ENCODE measurements around the gene GLG1.
"Not testable (repeated sequence)": the region's sequence is repeated elsewhere in the genome, so short reads cannot be mapped to it uniquely, and the experiment has no call there.

GLG1 gene

DNA sequence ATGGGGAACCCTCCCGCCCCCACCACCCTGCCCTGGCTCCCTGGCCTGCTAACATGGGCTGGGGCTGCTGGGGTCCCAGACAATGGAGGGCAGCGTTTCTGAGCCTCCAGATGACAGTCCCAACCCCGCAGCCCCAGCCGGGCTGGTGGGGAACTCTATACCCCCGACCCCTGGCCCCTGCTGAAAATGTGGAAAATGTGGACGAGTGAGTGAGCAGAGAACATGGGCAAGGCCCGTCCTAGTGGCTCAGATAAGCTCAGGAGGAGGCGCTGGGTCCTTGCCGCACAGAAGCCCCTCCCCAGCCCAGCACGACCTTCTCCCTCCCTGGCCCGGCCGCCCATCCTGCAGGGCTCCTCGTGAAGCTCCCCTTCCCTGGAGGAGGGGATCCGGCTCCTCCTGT lies 187.1 kb downstream of the GLG1 start:
- not testable (repeated sequence) for DNase-seq (ENCODE audit: low spot score); H3K4me3 ChIP-seq; H3K27ac ChIP-seq

DNA sequence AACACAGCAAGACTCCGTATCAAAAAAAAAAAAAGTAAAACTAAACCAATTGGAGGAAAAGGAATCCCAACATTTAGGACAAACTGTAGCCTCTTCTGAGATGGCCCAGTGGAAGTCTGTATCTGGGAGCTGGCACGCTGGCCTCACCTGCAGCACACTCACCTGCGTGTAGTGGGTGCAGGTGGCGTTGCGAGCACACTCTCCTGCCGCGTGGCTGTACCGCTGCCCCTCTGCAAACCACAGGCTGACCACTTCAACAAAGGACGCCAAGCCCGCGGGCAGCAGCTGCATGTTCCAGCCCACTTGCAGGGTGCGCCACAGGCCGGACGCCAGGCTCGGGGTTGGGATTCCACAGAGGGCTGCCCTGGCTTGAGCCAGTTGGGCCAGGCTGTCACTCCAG lies 189.0 kb downstream of the GLG1 start:
- H3K27ac ChIP-seq; H3K4me3 ChIP-seq; DNase-seq (ENCODE audit: low spot score): not testable (repeated sequence)

DNA sequence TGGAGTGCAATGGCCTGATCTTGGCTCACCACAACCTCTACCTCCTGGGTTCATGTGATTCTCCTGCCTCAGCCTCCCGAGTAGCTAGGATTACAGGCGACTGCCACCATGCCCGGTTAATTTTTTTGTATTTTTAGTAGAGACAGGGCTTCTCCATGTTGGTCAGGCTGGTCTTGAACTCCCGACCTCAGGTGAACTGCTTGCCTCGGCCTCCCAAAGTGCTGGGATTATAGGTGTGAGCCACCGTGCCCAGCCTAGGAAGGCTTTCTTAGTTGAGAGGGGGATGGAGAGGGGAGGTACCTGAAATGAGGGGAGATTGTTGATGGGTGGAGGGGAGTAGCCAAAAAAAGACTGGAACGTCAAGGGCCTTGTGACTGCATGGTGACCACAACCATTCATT lies 193.0 kb downstream of the GLG1 start:
- DNase-seq (ENCODE audit: low spot score); H3K4me3 ChIP-seq; H3K27ac ChIP-seq: not testable (repeated sequence)

GRCh38 chr16:74413485-74413884 lies 193.4 kb downstream of the GLG1 start:
- H3K27ac ChIP-seq; DNase-seq (ENCODE audit: low spot score); H3K4me3 ChIP-seq: not testable (repeated sequence)

DNA sequence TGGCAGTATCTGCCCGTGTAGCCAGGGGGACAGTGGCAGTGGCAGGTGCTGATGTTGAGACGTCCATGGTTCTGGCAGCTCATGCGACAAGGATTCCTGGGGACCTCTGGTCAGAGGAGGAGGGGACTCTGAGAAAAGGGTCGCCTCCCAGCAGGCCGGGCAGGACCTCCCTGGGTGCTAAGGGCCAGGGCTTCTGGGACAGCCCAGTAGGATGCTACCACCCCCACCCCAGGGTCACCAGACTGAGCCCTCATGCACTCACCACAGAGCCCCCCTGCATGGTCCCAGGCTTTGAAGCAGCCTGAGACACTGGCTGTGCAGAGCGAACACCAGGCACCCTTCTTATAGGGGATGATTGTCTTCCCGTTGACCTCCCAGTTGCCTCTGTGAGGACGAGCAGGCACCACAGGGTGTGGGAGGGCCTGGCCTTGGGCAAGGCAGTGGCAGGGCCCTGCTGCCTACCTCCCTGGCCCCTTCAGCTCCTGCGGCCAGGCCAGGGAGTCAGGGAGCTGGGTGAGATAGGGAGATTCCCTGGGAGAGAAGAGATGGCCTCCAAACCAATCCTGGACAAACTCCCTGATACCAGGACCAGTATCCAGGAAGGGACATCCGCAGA lies 194.0 kb downstream of the GLG1 start:
- not testable (repeated sequence) for H3K4me3 ChIP-seq; H3K27ac ChIP-seq; DNase-seq (ENCODE audit: low spot score)

- H3K27ac ChIP-seq; H3K4me3 ChIP-seq; DNase-seq (ENCODE audit: low spot score): not testable (repeated sequence)
Observed at GRCh38 chr16:74412138-74412774, 194.7 kb downstream of the GLG1 start.

GRCh38 chr16:74410981-74411380 lies 195.9 kb downstream of the GLG1 start:
- not testable (repeated sequence) for DNase-seq (ENCODE audit: low spot score); H3K4me3 ChIP-seq; H3K27ac ChIP-seq

DNA sequence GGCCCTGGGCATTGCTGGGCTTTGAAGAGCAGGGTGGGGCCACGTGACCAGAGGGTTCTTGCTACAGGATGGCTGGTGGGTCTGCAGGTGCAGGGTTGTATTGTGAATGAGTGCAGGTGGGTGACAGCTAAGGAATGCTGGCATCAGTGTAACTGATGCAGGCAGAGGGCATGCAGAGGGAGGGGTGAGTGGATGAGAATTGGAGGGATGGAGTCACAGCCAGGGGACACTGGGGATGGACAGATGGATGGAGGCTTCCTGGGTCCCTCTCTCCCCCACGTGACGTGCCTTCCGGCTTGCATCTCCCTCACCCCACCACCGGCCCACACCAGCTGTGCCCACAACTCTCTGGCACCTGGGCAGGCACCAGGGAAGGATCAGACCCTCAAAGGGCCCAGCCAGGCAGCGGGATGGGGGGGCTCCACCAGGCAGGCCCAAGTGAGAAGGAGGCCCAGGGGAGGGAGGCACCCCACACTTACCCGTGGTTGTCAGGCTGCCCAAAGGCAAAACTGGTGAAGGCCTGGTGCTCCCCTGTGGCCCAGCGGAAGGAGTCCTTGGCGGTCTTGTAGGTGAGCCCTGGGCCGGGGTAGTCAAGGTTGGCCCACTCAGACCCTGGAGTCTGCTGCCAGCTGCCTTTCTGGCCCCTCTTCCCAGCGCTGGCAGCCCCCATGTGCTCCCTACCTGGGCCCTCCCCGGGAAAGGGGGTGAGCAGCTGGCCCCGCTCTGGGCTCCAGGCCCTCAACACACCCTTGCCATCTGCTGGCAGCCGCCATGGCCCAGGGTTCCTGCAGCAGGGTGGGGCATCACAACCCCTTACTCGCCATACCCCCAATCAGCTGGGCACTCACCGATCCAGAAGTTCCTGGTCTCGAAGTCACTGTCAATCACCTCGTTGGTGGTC lies 196.6 kb downstream of the GLG1 start:
- not testable (repeated sequence) for H3K27ac ChIP-seq; DNase-seq (ENCODE audit: low spot score); H3K4me3 ChIP-seq

GRCh38 chr16:74409185-74409981 lies 197.5 kb downstream of the GLG1 start:
- not testable (repeated sequence) for H3K4me3 ChIP-seq; DNase-seq (ENCODE audit: low spot score); H3K27ac ChIP-seq

DNA sequence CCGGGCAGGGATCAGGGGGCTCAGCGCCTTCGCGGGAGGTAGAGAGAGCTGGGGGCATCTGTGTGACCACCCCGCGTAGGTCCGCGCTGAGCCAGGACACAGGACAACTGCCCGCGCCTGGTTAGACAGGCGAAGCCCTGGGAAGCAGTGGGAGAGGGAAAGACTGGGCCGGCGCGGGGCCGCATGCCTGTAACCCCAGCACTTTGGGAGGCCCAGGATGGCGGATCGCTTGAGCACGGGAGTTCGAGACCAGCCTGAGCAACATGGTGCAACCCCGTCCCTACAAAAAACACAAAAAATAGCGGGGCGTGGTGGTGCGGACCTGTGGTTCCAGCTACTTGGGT lies 199.6 kb downstream of the GLG1 start:
- Histone ChIP-seq H3K27ac (peak overlapping the region; percentile 73 to 90), H3K4me3 (peak overlapping the region; percentile 71)
- DNase-seq (ENCODE audit: low spot score) = not testable (repeated sequence)

DNA sequence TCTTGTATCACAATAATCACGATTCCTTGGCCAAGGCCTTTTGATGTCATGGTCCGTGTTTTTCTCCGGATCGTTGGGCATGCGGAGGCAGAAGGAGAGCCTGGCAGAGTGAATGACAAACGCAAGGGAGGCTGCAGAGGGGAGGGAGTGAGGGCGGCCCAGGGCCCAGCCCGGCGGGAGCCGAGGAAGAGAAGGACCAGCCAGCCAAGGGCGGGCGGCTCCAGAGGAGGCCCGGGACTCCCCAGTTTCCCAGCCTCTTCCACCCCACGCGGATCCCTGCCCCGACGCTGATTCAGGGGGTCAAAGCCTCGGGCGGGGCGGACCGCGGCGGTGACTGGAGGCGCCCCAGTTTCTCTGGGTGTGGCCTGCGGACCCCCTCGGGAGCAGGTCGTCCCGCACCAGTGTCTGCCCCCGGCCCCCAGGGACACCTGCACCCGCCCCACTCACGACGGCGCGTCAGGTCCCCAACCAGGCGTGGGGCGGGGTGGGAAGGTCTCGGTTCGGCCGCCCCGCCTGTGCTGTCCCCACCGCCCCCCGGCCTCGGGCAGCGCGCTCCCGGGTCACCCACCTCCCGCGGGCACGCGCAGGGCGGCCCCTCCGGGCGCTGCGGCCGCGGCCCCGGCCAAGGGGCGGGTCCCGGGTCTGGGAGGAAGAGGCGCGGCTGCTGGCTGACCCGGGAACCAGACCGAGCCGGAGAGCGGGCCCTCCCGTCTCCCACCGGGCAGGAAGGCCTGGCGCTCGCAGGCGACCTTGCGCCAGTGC lies 200.1 kb downstream of the GLG1 start:
- peak overlapping the region; percentile 71 for H3K4me3 ChIP-seq
- peak overlapping the region; percentile 73 to 90 for H3K27ac ChIP-seq
- DNase-seq (ENCODE audit: low spot score) = not testable (repeated sequence)

- DNase-seq (ENCODE audit: low spot score); H3K4me3 ChIP-seq; H3K27ac ChIP-seq: not testable (repeated sequence)
Observed at GRCh38 chr16:74404148-74404933, 202.6 kb downstream of the GLG1 start.

DNA sequence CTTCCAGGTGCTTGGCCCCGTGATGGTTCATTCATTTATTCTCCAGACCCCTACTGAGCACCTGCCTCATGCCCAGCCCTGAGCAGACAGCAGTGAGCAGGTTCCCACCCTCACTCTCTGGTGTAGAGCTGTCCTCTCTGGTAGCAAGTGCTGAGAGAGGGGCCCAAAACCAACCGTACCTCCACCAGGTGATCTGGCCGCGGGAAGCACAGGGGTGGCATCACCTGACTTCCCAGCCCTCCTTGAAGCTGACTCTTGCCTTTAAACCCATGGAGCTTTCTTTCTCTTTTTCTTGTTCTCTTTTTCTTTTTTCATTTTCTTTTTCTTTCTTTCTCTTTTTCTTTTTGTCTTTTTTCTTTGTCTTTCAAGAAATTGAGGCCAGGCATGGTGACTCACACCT lies 206.7 kb downstream of the GLG1 start:
- not testable (repeated sequence) for H3K27ac ChIP-seq; DNase-seq (ENCODE audit: low spot score); H3K4me3 ChIP-seq

GRCh38 chr16:74398212-74398895 lies 208.6 kb downstream of the GLG1 start:
- peak; percentile 60 for DNase-seq (ENCODE audit: low spot score)
- peak overlapping the region in 1 of 2 donors; percentile 69 for H3K27ac ChIP-seq
- H3K4me3 ChIP-seq = not testable (repeated sequence)

Data from coronary artery (tissue), 2 donors.